HG03095 (cell line): ENCODE measurements around the gene MCTP2.
"Not testable (repeated sequence)": the region's sequence is repeated elsewhere in the genome, so short reads cannot be mapped to it uniquely, and the experiment has no call there.

Experiments
- ATAC-seq: cut with Tn5 transposase; IDR thresholded peaks from one replicate; pipeline ENCODE4 v1.9.1; 2021; ENCODE audit warnings: moderate library complexity; ENCODE audit not compliant: unreplicated experiment

MCTP2 gene

GRCh38 chr15:94234300-94234699, 2.9 kb downstream of the MCTP2 start:
- ATAC-seq = no peak

- ATAC-seq = no peak
Measured at GRCh38 chr15:94235041-94235440, 3.7 kb downstream of the MCTP2 start.

GRCh38 chr15:94235646-94236045, 4.3 kb downstream of the MCTP2 start:
- no peak for ATAC-seq

GRCh38 chr15:94236608-94237007, 5.2 kb downstream of the MCTP2 start:
- no peak for ATAC-seq

GRCh38 chr15:94237903-94238302, 6.5 kb downstream of the MCTP2 start:
- no peak for ATAC-seq

GRCh38 chr15:94238539-94239118, 7.3 kb downstream of the MCTP2 start:
- ATAC-seq = peak; percentile 57

GRCh38 chr15:94239474-94239873, 8.1 kb downstream of the MCTP2 start:
- no peak for ATAC-seq

- no peak for ATAC-seq
Measured at GRCh38 chr15:94240480-94240879, 9.1 kb downstream of the MCTP2 start.

GRCh38 chr15:94242257-94242656, 10.9 kb downstream of the MCTP2 start:
- no peak for ATAC-seq

GRCh38 chr15:94243003-94243402, 11.6 kb downstream of the MCTP2 start:
- not testable (repeated sequence) for ATAC-seq

- no peak for ATAC-seq
Measured at GRCh38 chr15:94243418-94243817, 12.1 kb downstream of the MCTP2 start.

- ATAC-seq = no peak
Measured at GRCh38 chr15:94246016-94246415, 14.7 kb downstream of the MCTP2 start.

- no peak for ATAC-seq
Measured at GRCh38 chr15:94247789-94248638, 16.7 kb downstream of the MCTP2 start.

- no peak for ATAC-seq
Measured at GRCh38 chr15:94250801-94251200, 19.4 kb downstream of the MCTP2 start.

GRCh38 chr15:94252223-94252766, 20.9 kb downstream of the MCTP2 start:
- ATAC-seq = no peak

- ATAC-seq = no peak
Measured at GRCh38 chr15:94252906-94253491, 21.6 kb downstream of the MCTP2 start.

GRCh38 chr15:94253742-94254141, 22.4 kb downstream of the MCTP2 start:
- ATAC-seq = no peak

GRCh38 chr15:94255540-94255939, 24.2 kb downstream of the MCTP2 start:
- ATAC-seq = no peak

- ATAC-seq = no peak
Measured at GRCh38 chr15:94256511-94256910, 25.1 kb downstream of the MCTP2 start.

GRCh38 chr15:94257776-94258175, 26.4 kb downstream of the MCTP2 start:
- ATAC-seq = not testable (repeated sequence)

- ATAC-seq = peak; percentile 64
Measured at GRCh38 chr15:94258246-94258645, 26.9 kb downstream of the MCTP2 start.
